PC-9 (cell line): ENCODE measurements around the gene MTX3. TPM values are rescaled to one million over a fixed set of nuclear protein-coding genes. Genes with fewer than 3 reads are reported as not detected.

ENCODE experiments used
- BruUV-seq: library from RNA; stranded (reverse); fragments of 400-500 nt; replicated peaks from 2 replicates; lab custom pipeline; 2021; lab: Mats Ljungman, UMichigan
- CTCF ChIA-PET: fragments of 300-600 bp; sonication (Branson Sonifier 250); formaldehyde crosslinking; loops from one replicate; lab custom pipeline; 2022; ENCODE audit warnings: antibody characterized with exemption; lab: Charles Lee
- POLR2A ChIA-PET: fragments of 300-600 bp; sonication (Branson Sonifier 250); formaldehyde crosslinking; loops from one replicate; lab custom pipeline; 2022; ENCODE audit warnings: antibody characterized with exemption; ENCODE audit not compliant: unreplicated experiment; lab: Charles Lee
- DNase-seq, 2 experiments: peaks; one replicate each; pipeline versions ENCODE4 v3.0.0 to v3.0.0-alpha.2; 2015 to 2022; ENCODE audit warnings: mixed read lengths in 1 of 2
- H2AFZ ChIP-seq: fragments of 200-600 bp; sonication (generic); 2 replicates; pipeline ENCODE4 v1.8.1; 2017; ENCODE audit warnings: antibody characterized with exemption
- H3F3A ChIP-seq: fragments of 200-600 bp; sonication (generic); 2 replicates; pipeline ENCODE4 v1.8.1; 2017; ENCODE audit warnings: antibody characterized with exemption, mild to moderate bottlenecking, low read depth; ENCODE audit not compliant: insufficient read depth
- H3K27ac ChIP-seq: fragments of 200-600 bp; sonication (generic); 2 replicates; pipeline ENCODE4 v1.6.1; 2016; ENCODE audit warnings: mixed run types
- H3K27me3 ChIP-seq: fragments of 200-600 bp; sonication (generic); 2 replicates; pipeline ENCODE4 v1.6.1; 2016; ENCODE audit warnings: low read depth, mixed run types; ENCODE audit not compliant: insufficient read depth
- H3K36me3 ChIP-seq: fragments of 200-600 bp; sonication (generic); 2 replicates; pipeline ENCODE4 v1.6.1; 2016; ENCODE audit warnings: low read depth, mixed run types
- H3K4me1 ChIP-seq: fragments of 200-600 bp; sonication (generic); replicated peaks from 2 replicates; pipeline ENCODE4 v1.6.1; 2016; ENCODE audit warnings: mixed run types; ENCODE audit not compliant: insufficient read depth
- H3K4me2 ChIP-seq: fragments of 200-600 bp; sonication (generic); 2 replicates; pipeline ENCODE4 v1.6.1; 2017; ENCODE audit warnings: mixed run types
- H3K4me3 ChIP-seq: fragments of 200-600 bp; sonication (generic); 2 replicates; pipeline ENCODE4 v1.6.1; 2016; ENCODE audit warnings: mixed run types
- H3K79me2 ChIP-seq: fragments of 200-600 bp; sonication (generic); 2 replicates; pipeline ENCODE4 v1.6.1; 2017; ENCODE audit warnings: low read depth, mixed run types
- H3K9me2 ChIP-seq: fragments of 200-600 bp; sonication (generic); 2 replicates; pipeline ENCODE4 v1.8.1; 2017; ENCODE audit warnings: mild to moderate bottlenecking; ENCODE audit not compliant: insufficient read depth
- H3K9me3 ChIP-seq: fragments of 200-600 bp; sonication (generic); 2 replicates; pipeline ENCODE4 v1.8.1; 2016; ENCODE audit warnings: low read depth; ENCODE audit not compliant: insufficient read depth
- H4K20me1 ChIP-seq: fragments of 200-600 bp; sonication (generic); 2 replicates; pipeline ENCODE4 v1.8.1; 2017; ENCODE audit not compliant: insufficient read depth
- CTCF ChIP-seq: fragments of 200-600 bp; sonication (generic); conservative IDR thresholded peaks from 2 replicates; pipeline ENCODE4 v1.6.1; 2017; ENCODE audit warnings: mixed run types, antibody characterized with exemption, mild to moderate bottlenecking, moderate library complexity
- EZH2 ChIP-seq: fragments of 200-600 bp; sonication (generic); IDR thresholded peaks from 2 replicates; pipeline ENCODE4 v1.8.0; 2017; ENCODE audit warnings: antibody characterized with exemption, low read depth
- intact Hi-C: fragments of 100-400 bp; cut with micrococcal nuclease; formaldehyde crosslinking; loops from one replicate; pipeline ENCODE4 v1.10.0; 2022; ENCODE audit not compliant: unreplicated experiment
- total RNA-seq: library from RNA; stranded (reverse); gene quantifications from 2 replicates; pipeline ENCODE4 v1.2.3, GENCODE V29; 2021

Gene MTX3
- total RNA-seq, 1 experiment from 2014 or later: 22.8 TPM

DNA sequence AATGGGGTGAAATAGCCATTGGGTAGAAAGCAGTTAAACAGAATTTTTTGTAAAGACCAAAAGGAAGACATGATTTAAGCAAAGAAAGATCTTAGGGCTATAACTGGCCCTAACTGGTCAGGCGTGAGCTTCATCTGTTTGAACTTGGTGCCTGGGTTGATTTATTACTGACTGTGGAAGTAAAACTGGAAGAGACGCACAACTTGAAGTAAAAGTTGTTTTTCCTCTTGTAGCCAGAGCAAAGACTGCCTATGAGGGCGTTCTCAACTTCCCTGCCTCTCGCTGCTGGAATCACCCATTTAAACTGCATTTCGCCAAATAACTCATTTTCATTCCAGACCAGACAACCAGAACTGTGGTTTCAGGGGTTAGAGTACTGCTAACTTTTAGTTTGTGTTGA, 45.6 kb upstream of the MTX3 start:
- BruUV-seq: no TSS peak
- no peaks in the 10 kb centered on the region; the same call in none of the 2 replicates for H3K9me2 ChIP-seq
- no peaks in the 10 kb centered on the region for H4K20me1 ChIP-seq
- POLR2A ChIA-PET: no interaction called here
- intact Hi-C loops: no loop called here
- no peak overlapping the region for H2AFZ ChIP-seq
- H3F3A ChIP-seq: no peaks in the 10 kb centered on the region
- H3K79me2 ChIP-seq: no peaks in the 10 kb centered on the region
- H3K4me3 ChIP-seq: no peak overlapping the region
- no peaks in the 10 kb centered on the region for H3K36me3 ChIP-seq
- H3K27ac ChIP-seq: no peak overlapping the region
- H3K4me2 ChIP-seq: no peak overlapping the region
- no peak for TF ChIP-seq CTCF
- no peak for TF ChIP-seq EZH2
- CTCF ChIA-PET: interaction anchor here (0.6 kb wide), 1 partner anchor 482 kb away, joined by 8 read pairs; no protein-coding TSS in a partner anchor
- no peaks in the 10 kb centered on the region for H3K27me3 ChIP-seq
- no peak for DNase-seq
- no peaks in the 10 kb centered on the region for H3K9me3 ChIP-seq
- no peaks in the 10 kb centered on the region for H3K4me1 ChIP-seq

- ChIA-PET POLR2A (no interaction called here), CTCF (no interaction called here)
- TF ChIP-seq EZH2: no peak
- no peak for TF ChIP-seq CTCF
- Histone ChIP-seq H3K4me1 (no peaks in the 10 kb centered on the region), H3K36me3 (no peaks in the 10 kb centered on the region), H3K9me2 (no peaks in the 10 kb centered on the region; the same call in none of the 2 replicates), H3K27ac (no peak overlapping the region), H3K4me3 (no peak overlapping the region), H3F3A (no peaks in the 10 kb centered on the region), H3K79me2 (no peaks in the 10 kb centered on the region), H3K9me3 (no peaks in the 10 kb centered on the region), H2AFZ (no peak overlapping the region), H3K4me2 (no peak overlapping the region), H3K27me3 (no peaks in the 10 kb centered on the region), H4K20me1 (no peaks in the 10 kb centered on the region)
- BruUV-seq: no TSS peak
- no peak for DNase-seq
- intact Hi-C loops: no loop called here
These were observed 44.8 kb upstream of the MTX3 start for GRCh38 chr5:80035839-80036238.

GRCh38 chr5:80034962-80035821, 44.1 kb upstream of the MTX3 start, which contains the start of gene THBS4:
Gene THBS4, plus strand, starts transcription at chr5:80035348. Its CDS starts 190 bp downstream, at chr5:80035538.
- no peaks in the 10 kb centered on the region for H3K27me3 ChIP-seq
- no peak for TF ChIP-seq CTCF
- TF ChIP-seq EZH2: no peak

More at GRCh38 chr5:80034962-80035821, 44.1 kb upstream of the MTX3 start, which contains the start of gene THBS4:
- Histone ChIP-seq H3K9me3 (no peaks in the 10 kb centered on the region), H4K20me1 (no peaks in the 10 kb centered on the region), H3K27ac (no peak within 1 kb of the TSS), H2AFZ (no peak within 1 kb of the TSS), H3F3A (no peaks in the 10 kb centered on the region), H3K36me3 (no peaks in the 10 kb centered on the region), H3K4me2 (no peak within 1 kb of the TSS), H3K79me2 (no peaks in the 10 kb centered on the region), H3K4me1 (no peaks in the 10 kb centered on the region), H3K9me2 (no peaks in the 10 kb centered on the region; the same call in none of the 2 replicates), H3K4me3 (no peak within 1 kb of the TSS)
- intact Hi-C loops: no loop called here
- CTCF ChIA-PET: no interaction called here
- POLR2A ChIA-PET: no interaction called here
- no peak for DNase-seq
- no TSS peak for BruUV-seq
